WTC11 (cell line): ENCODE results near the gene HSPA12A.
"Not testable (repeated sequence)": the region's sequence is repeated elsewhere in the genome, so short reads cannot be mapped to it uniquely, and the experiment has no call there.

Source experiments
- ATF2 ChIP-seq: sonication (generic); formaldehyde crosslinking; IDR thresholded peaks from 2 replicates; pipeline ENCODE4 v1.8.1; 2022; ENCODE audit warnings: low read depth, missing genetic modification reagents, borderline replicate concordance
- CBFB ChIP-seq: sonication (generic); formaldehyde crosslinking; IDR thresholded peaks from 2 replicates; pipeline ENCODE4 v1.8.1; 2022; ENCODE audit warnings: mild to moderate bottlenecking, low read depth, missing genetic modification reagents
- CTCF ChIP-seq: fragments of 200-600 bp; IDR thresholded peaks from 2 replicates; pipeline ENCODE4 v1.8.0; 2022; ENCODE audit warnings: antibody characterized with exemption
- ELF4 ChIP-seq: sonication (generic); formaldehyde crosslinking; IDR thresholded peaks from 2 replicates; pipeline ENCODE4 v1.8.1; 2022; ENCODE audit warnings: low read depth, mild to moderate bottlenecking, moderate library complexity, missing genetic modification reagents
- EMX1 ChIP-seq: fragments of 250-450 bp; sonication (Bioruptor Pico); IDR thresholded peaks from 2 replicates; pipeline ENCODE4 v1.8.0; 2021; ENCODE audit warnings: mild to moderate bottlenecking
- HMGXB4 ChIP-seq: sonication (generic); formaldehyde crosslinking; IDR thresholded peaks from 2 replicates; pipeline ENCODE4 v1.8.1; 2023; ENCODE audit warnings: mild to moderate bottlenecking, moderate library complexity, missing genetic modification reagents
- KAT7 ChIP-seq: sonication (generic); formaldehyde crosslinking; IDR thresholded peaks from 2 replicates; pipeline ENCODE4 v1.8.1; 2023; ENCODE audit warnings: missing genetic modification reagents, mild to moderate bottlenecking, borderline replicate concordance
- NR1H2 ChIP-seq: sonication (generic); formaldehyde crosslinking; IDR thresholded peaks from 2 replicates; pipeline ENCODE4 v1.9.0; 2021; ENCODE audit warnings: mild to moderate bottlenecking, moderate library complexity, missing genetic modification reagents
- NR2C2 ChIP-seq: sonication (generic); formaldehyde crosslinking; IDR thresholded peaks from 2 replicates; pipeline ENCODE4 v1.8.0; 2022; ENCODE audit warnings: mild to moderate bottlenecking, missing genetic modification reagents
- PREB ChIP-seq: sonication (generic); formaldehyde crosslinking; IDR thresholded peaks from 2 replicates; pipeline ENCODE4 v1.8.1; 2022; ENCODE audit warnings: mild to moderate bottlenecking, missing genetic modification reagents, moderate library complexity, borderline replicate concordance
- SP1 ChIP-seq: sonication (generic); formaldehyde crosslinking; conservative IDR thresholded peaks from 2 replicates; pipeline ENCODE4 v1.8.1; 2022; ENCODE audit warnings: missing genetic modification reagents
- TP53 ChIP-seq: sonication (generic); formaldehyde crosslinking; IDR thresholded peaks from 2 replicates; pipeline ENCODE4 v1.8.1; 2023; ENCODE audit warnings: mild to moderate bottlenecking, missing genetic modification reagents
- USF2 ChIP-seq: sonication (generic); formaldehyde crosslinking; IDR thresholded peaks from 2 replicates; pipeline ENCODE4 v1.8.1; 2023; ENCODE audit warnings: mild to moderate bottlenecking, missing genetic modification reagents, moderate library complexity

GRCh38 chr10:116711803-116712202 lies 30.6 kb downstream of the HSPA12A start:
- not testable (repeated sequence) for TF ChIP-seq CTCF; SP1 (CRISPR knock-in tag); NR2C2 (CRISPR knock-in tag); CBFB; NR1H2 (CRISPR knock-in tag); PREB (CRISPR knock-in tag); ATF2 (CRISPR knock-in tag); USF2 (CRISPR knock-in tag); ELF4 (CRISPR knock-in tag); EMX1 (CRISPR knock-in tag); HMGXB4 (CRISPR knock-in tag); KAT7 (CRISPR knock-in tag); TP53 (CRISPR knock-in tag)
